C1 segment of cervical spinal cord (tissue), 14 donors: Measurements from ENCODE around the gene ASB13.
"Not testable (repeated sequence)": the region's sequence is repeated elsewhere in the genome, so short reads cannot be mapped to it uniquely, and the experiment has no call there.

Source experiments
- DNase-seq, 14 donors: peaks; one replicate each; lab custom pipeline; 2025; lab: John Stamatoyannopoulos, UW

The ASB13 gene

DNA sequence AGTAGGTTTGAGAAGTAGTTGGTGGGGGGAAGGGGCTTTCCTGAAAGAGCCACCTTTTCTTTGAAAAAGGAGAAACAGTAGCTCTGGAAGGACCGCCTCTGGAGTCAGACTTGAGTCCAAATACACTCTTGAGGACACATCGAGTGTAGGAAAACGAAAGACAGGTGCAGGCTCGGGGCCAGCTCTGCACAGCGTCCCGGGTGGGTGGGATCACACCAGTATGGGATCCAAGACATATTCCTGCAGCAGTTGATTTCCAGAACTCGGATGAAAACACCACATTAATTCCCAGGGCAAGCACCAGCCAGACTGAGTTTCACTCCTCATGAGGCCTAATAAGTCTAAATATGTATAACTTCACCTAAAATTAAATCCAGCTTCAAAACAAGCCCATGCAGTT, 61.4 kb downstream of the ASB13 start:
- no peak for DNase-seq

GRCh38 chr10:5604236-5604925, 62.0 kb downstream of the ASB13 start:
- no peak for DNase-seq

- DNase-seq: no peak
These were observed 62.6 kb downstream of the ASB13 start for GRCh38 chr10:5603848-5604170.

GRCh38 chr10:5603091-5603847, 63.1 kb downstream of the ASB13 start:
- DNase-seq: no peak

GRCh38 chr10:5601826-5602495, 64.4 kb downstream of the ASB13 start:
- DNase-seq: no peak

DNA sequence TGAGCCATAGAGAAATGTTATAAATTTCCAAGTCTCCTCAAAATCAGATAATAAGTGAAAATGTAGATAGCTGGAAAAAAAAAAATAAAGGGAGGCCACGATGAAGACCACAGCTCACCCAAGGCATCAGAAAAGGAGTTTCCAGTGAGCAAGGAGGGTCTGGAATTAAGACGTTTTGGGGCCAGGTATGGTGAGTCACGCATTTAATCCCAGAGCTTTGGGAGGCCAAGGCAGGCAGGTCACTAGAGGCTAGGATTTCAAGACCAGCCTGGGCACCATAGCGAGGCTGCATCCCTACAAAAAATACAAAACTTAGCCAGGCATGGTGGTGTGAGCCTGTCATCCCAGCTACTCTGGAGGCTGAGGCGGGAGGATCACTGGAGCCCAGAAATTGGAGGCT, 65.5 kb downstream of the ASB13 start:
- DNase-seq: no peak

- no peak for DNase-seq
These were observed 66.5 kb downstream of the ASB13 start for GRCh38 chr10:5599613-5600520.

DNA sequence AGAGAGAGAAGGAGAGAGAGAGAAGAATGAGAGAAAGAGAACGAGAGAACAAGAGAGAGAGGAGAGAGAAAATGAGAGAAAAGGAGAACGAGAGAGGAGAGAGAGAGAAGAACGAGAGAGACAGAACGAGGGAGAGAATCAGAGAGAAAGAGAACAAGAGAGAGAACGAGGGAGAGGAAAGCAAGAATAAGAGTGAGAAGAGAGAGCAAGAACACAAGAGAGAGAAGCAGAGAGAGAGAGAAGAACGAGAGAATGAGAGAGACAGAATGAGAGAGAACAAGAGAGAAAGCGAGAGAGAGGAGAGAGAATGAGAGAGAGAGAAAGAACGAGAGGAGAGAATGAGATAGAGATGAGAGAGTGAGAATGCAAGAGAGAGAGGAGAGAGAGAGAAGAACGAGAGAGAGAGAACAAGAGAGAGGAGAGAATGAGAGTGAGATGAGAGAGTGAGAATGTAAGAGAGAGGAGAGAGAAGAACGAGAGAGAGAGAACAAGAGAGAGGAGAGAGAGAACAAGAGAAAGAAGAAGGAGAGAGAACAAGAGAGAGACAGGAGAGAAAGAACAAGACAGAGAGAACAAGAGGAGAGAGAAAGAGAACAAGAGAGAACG, 68.2 kb downstream of the ASB13 start:
- no peak for DNase-seq

DNA sequence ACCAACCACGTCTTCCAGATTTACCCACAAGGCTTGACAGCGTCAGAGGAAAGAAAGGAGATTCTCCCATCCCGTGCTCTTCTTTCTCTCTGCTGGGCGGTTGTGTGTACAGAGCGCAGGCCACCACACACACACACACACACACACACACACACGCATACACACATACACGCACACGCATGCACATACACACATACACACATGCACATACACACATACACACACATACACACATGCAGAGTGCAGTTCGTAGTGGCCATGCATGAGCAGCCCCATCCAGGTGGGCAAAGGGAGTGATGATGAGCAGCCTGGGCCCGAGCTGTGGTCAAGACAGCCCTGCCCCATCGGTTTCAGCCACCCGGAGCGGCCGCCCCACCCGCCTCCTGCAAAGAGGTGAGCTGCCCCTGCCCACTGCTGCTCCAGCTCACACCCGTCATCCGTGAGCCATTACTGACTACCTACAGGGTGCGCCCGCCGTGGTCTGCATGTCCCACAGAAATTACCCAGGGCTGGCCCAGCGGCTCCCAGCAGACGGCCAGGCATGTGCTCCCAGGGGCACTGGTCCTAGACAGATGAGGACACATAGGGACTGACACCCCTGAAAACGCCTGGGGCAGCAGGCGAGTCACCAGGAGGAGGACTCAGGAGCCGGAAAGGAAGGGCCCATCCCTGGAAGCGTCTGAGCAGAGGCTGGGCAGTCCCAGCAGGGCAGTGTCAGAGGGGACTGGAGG, 69.6 kb downstream of the ASB13 start:
- DNase-seq: no peak

- no peak for DNase-seq
These were observed 70.4 kb downstream of the ASB13 start for GRCh38 chr10:5595994-5596471.

DNA sequence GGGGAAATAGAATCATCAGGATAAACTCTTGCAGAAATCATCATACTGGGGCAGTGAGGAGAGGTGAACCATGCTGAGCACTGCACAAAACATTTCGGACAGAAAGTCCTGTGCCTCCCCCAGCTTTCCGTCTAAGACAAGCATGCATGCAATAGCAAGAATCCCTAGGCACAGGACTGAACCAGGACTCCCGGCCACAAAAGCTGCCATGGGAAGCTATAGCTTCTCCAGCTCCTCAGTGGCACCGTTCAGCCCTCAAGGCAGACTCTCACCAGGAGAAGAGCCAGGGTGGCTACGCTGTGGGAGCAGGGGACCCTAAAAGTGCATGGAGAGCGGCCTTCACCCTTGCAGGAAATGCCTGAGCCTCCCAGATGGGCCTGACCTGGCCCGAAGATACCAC, 70.8 kb downstream of the ASB13 start:
- no peak for DNase-seq

GRCh38 chr10:5595095-5595494, 71.3 kb downstream of the ASB13 start:
- DNase-seq: no peak

DNA sequence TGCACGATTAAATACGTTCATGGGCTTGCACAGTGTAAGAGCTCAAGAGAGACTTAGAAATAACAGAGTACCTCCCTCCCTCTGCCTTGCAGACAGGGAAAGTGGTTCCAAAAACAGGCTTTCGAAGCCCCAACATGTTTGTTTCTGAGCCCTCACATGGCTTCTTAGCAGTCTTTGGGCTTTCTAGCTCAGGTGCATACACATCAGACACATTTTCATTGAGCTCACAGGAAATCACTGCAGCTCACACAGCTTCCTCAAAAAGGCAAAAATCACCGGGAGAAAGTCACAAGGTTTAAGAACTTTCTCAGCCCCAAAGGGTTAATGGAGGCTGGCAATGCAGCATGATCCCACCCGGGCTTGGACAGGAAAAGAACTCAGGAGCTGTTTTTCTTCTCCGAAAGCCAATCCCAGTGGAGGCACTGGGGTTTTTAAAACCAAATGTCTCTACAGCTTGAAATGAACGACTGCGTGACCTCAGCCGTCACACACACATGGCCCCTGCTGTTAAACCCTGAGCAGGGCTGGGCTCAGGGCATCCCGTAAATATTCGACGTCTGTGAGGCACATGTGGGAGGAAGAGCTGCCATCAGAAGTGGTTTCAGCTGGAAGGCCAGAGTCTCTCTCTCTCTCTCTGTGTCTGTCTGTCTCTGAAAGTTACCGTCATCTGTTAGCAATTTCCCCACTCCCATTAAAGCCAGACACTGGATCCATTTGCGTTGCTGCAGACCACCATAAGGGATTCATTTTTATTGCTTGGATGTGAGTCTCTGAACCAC, 71.9 kb downstream of the ASB13 start:
- DNase-seq: no peak

DNA sequence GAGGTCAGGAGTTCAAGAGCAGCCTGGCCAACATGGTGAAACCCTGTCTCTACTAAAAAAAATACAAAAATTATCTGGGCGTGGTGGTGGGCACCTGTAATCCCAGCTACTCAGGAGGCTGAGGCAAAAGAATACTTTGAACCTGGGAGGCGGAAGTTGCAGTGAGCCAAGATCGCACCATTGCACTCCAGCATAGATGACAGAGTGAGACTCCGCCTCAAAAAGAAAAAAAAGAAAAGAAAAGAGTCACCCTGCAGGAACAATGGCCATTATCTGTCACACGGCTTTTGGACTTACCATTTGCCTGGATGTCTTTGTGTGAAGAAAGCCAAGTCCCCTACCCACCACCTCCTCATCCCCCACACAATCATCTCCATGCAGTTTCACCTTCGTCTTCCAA, 73.0 kb downstream of the ASB13 start:
- not testable (repeated sequence) for DNase-seq

DNA sequence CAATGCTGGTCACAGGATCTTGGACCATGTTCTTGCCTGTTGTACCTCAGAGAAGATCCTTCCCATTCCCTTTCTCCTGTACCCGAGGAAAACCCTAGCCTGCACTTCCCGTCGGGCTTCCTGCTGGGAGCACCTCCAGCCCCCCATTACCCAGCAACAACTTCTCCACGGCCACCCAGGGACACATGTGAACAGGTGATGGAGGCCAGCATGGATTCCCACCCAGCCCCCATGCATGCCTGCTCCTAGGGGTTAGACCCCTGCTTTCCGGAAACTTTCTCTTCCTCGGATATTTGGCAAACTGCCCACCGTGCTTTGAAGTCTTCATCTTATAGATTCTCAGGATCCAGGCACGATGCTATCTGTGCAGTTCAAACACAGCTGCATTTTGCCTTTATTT, 74.3 kb downstream of the ASB13 start:
- no peak for DNase-seq

GRCh38 chr10:5591336-5591824, 75.0 kb downstream of the ASB13 start:
- no peak for DNase-seq

- no peak for DNase-seq
These were observed 75.6 kb downstream of the ASB13 start for GRCh38 chr10:5590816-5591215.

DNA sequence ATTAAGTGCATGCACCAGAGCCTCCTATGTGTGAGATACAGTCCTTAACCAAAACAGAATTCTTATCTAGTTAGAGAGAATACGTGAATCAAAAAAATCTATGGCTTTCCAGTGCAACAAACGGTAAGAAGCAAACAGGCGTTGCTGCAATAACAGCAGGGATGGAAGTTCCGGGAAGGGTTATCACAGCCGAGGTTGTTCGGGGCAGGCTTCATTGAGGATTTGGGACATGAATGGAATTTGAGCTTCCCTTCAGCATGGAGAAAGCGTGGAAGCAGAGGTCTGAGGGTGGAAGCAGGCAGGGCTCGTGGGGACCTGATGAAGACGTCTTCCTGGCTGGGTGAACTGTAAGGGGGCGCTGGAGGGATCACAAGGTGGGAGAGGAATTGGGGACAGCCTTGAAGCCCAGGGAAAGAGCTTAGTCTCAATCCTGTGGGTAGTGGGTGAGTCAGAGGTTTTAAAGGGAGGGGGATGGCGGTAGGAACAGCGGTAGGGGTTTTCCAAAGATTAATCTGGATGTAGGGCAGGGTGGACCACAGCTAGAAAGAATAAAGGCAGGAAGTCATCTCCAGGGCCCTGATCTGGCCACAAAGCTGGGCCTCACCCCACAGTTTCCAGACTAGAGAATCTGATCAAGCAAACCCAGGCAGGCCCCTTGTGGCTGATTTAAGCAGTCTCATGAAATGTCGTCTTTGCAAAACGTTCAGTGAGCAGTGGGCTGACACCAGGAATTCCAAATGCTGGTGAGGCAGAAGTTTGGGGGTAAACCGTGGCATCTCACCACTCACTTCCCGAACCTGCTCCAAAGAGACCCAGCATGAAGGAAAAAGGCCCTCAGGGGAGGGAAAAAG, 76.5 kb downstream of the ASB13 start:
- DNase-seq: no peak
